ENCODE data around the gene HNRNPA0. TPM values are rescaled to one million over a fixed set of nuclear protein-coding genes. Genes with fewer than 3 reads are reported as not detected.
A peak's percentile ranks its signal among the peaks of the same experiment; 100 is the strongest.

HNRNPA0 gene
- total RNA-seq, 1 donor: 20.2 TPM

GRCh38 chr5:137728048-137728447 lies 26.1 kb downstream of the HNRNPA0 start:
- no peak for DNase-seq (ENCODE audit: low read depth in 2 of 3, low spot score in 2 of 3)

GRCh38 chr5:137727623-137728022 lies 26.5 kb downstream of the HNRNPA0 start:
- no peak for DNase-seq (ENCODE audit: low read depth in 2 of 3, low spot score in 2 of 3)

GRCh38 chr5:137724251-137724650 lies 29.9 kb downstream of the HNRNPA0 start:
- no peak for DNase-seq (ENCODE audit: low read depth in 2 of 3, low spot score in 2 of 3)

GRCh38 chr5:137718611-137719010 lies 35.6 kb downstream of the HNRNPA0 start:
- DNase-seq (ENCODE audit: low read depth in 2 of 3, low spot score in 2 of 3): no peak

GRCh38 chr5:137716337-137716736 lies 37.8 kb downstream of the HNRNPA0 start:
- DNase-seq (ENCODE audit: low read depth in 2 of 3, low spot score in 2 of 3): no peak

- DNase-seq (ENCODE audit: low read depth in 2 of 3, low spot score in 2 of 3): no peak
Measured at GRCh38 chr5:137715456-137715855, 38.7 kb downstream of the HNRNPA0 start.

- DNase-seq (ENCODE audit: low read depth in 2 of 3, low spot score in 2 of 3): peak in 2 of 3 donors; percentile 52 to 74
Measured at GRCh38 chr5:137714946-137715345, 39.2 kb downstream of the HNRNPA0 start.

GRCh38 chr5:137714494-137714893 lies 39.7 kb downstream of the HNRNPA0 start:
- DNase-seq (ENCODE audit: low read depth in 2 of 3, low spot score in 2 of 3): no peak

- DNase-seq (ENCODE audit: low read depth in 2 of 3, low spot score in 2 of 3): no peak
Measured at GRCh38 chr5:137712139-137712667, 42.0 kb downstream of the HNRNPA0 start.

- DNase-seq (ENCODE audit: low read depth in 2 of 3, low spot score in 2 of 3): no peak
Measured at GRCh38 chr5:137710086-137710485, 44.1 kb downstream of the HNRNPA0 start.

- DNase-seq (ENCODE audit: low read depth in 2 of 3, low spot score in 2 of 3): no peak
Measured at GRCh38 chr5:137708796-137709559, 45.2 kb downstream of the HNRNPA0 start.

GRCh38 chr5:137708062-137708461 lies 46.1 kb downstream of the HNRNPA0 start:
- no peak for DNase-seq (ENCODE audit: low read depth in 2 of 3, low spot score in 2 of 3)

GRCh38 chr5:137706841-137707240 lies 47.3 kb downstream of the HNRNPA0 start:
- DNase-seq (ENCODE audit: low read depth in 2 of 3, low spot score in 2 of 3): no peak

- no peak for DNase-seq (ENCODE audit: low read depth in 2 of 3, low spot score in 2 of 3)
Measured at GRCh38 chr5:137705106-137705505, 49.1 kb downstream of the HNRNPA0 start.

- no peak for DNase-seq (ENCODE audit: low read depth in 2 of 3, low spot score in 2 of 3)
Measured at GRCh38 chr5:137703565-137703964, 50.6 kb downstream of the HNRNPA0 start.

- no peak for DNase-seq (ENCODE audit: low read depth in 2 of 3, low spot score in 2 of 3)
Measured at GRCh38 chr5:137700282-137700680, 53.9 kb downstream of the HNRNPA0 start.

GRCh38 chr5:137699336-137700281 lies 54.6 kb downstream of the HNRNPA0 start:
- DNase-seq (ENCODE audit: low read depth in 2 of 3, low spot score in 2 of 3): peak in 1 of 3 donors; percentile 55

- DNase-seq (ENCODE audit: low read depth in 2 of 3, low spot score in 2 of 3): peak in 2 of 3 donors; percentile 29 to 37
Measured at GRCh38 chr5:137696481-137696880, 57.7 kb downstream of the HNRNPA0 start.

GRCh38 chr5:137695651-137696428 lies 58.3 kb downstream of the HNRNPA0 start:
- peak in 2 of 3 donors; percentile 65 to 81 for DNase-seq (ENCODE audit: low read depth in 2 of 3, low spot score in 2 of 3)

All from hematopoietic multipotent progenitor cell (in vitro differentiated cells).